Stimulated activated CD8-positive, alpha-beta memory T cell treated with anti-CD3 and anti-CD28 coated beads, Interleukin-7, amount 100 ng/mL, for 24 hours (primary cell): Measurements from ENCODE around the gene GPR156.
"Not testable (repeated sequence)": the region's sequence is repeated elsewhere in the genome, so short reads cannot be mapped to it uniquely, and the experiment has no call there.

Source experiments
- DNase-seq: peaks from one replicate; pipeline ENCODE4 v3.0.0-alpha.2; 2020; ENCODE audit warnings: low read depth

Gene GPR156

DNA sequence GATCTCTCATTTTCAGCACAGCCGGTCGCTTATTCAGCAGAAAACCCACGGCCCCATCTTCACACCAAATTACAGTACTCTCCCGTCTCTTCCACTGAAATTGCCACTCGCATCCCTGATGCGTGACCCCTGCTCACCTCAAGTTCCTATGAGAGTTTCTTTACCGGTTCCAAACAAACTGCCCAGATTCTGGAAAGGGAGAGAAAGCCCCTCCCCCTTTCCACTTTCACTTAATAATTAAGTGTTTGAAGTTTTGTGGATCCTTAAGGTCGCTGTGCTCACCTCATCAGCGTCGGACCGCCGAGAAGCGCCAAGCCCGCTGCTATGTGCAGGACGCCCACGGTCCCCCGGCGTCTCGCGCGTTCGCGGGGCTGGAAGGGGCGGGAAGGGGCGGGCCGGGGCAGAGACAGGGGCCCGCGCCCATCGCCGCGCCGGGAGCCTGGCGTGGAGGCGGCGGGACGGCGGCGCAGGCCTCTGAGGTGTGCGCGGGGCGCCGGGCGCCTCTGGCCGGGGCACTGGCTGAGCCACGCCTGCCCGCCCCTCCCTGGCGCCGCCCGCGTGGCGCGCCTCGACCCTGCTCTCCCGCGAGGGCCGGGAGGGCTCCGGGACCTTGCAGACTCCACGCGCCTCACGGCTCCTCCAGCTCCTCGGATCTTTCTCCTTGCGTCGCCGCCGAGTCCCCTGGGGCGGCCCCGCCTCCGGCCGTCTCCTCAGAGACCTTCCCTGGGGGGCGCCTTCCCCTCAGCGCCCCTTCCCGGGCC, at the start of gene GPR156:
Gene GPR156 (minus strand): TSS at position 476 of the 761 bp plus-strand sequence. CDS start 41,124 bp downstream, outside the sequence.
- DNase-seq, result no peak

GRCh38 chr3:120332646-120333045, 47.6 kb upstream of the GPR156 start:
- no peak for DNase-seq

- DNase-seq, result no peak
Observed at GRCh38 chr3:120331076-120331475, 46.1 kb upstream of the GPR156 start.

GRCh38 chr3:120326784-120327183, 41.8 kb upstream of the GPR156 start:
- no peak for DNase-seq

DNA sequence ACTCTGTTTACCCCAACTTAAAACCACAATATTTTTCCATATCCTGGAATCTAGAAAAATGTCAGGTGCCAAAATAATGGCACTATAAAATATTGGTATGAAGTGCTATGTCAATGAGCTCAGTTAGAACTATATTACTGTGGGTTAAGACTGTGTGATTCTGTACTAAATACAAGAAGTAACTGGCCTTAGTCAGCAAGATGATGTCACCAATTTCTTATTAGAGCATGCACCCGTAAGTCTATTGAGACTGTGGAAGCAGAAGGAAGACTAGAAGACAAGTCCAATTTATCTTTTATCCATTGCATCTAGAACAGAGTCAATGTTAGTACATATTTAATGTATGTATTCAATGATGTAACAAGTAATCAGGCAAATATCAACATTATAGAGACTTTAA, 39.2 kb upstream of the GPR156 start:
- no peak for DNase-seq

DNA sequence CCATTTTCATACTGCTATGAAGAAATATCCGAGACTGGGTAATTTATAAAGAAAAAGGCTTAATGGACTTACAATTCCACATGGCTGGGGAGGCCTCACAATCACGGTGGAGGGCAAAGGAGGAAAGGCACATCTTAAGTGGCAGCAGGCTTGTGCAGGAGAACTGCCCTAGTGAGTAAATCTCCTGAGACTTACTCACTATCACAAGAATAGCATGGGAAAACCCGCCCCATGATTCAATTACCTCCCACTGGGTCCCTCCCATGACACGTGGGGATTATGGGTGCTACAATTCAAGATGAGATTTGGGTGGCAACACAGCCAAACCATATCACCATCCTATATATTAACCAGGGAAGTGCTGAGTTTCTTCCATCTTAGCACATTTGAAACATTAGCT, 38.7 kb upstream of the GPR156 start:
- DNase-seq, result not testable (repeated sequence)

GRCh38 chr3:120311863-120312794, 27.1 kb upstream of the GPR156 start:
- no peak for DNase-seq

DNA sequence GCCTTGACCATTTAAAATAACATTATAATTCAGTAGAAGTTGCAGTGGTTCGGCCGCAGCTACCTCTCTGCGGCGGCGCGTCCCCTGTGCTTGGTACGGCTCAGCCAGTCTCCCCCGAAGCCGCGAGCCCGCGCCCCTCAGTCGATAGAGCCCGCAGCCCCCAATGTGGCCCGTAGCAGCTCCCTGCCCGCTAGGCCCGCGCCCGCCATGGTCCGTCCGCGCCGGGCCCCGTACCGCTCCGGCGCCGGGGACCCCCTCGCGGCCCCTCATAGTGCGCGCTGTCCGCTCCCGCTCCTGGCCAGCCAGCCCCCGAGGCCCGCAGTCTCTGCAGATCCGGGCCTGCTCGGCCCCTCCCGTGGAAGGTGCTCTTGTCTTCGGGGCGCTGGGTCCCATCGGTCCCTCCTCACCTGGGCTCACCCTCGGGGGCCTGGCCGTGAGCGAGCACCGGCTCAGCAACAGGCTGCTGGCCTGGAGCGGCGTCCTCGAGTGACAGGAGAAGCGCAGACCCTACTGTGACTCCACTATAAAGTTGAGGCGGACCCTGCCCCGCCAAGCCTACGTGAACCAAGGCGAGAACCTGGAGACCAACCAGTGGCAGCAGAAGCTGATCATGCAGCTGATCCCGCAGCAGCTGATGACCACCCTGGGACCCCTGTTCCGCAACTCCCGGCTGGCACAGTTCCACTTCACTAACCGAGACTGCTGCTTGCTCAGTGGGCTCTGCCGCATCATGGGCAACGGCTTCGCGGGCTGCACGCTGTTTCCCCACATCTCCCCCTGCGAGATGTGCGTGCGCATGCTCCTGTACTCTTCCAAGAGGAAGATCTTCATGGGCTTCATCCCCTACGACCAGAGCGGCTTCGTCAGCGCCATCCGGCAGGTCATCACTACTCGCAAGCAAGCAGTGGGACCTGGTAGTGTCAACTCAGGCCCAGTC, 21.8 kb upstream of the GPR156 start:
- DNase-seq, result no peak

DNA sequence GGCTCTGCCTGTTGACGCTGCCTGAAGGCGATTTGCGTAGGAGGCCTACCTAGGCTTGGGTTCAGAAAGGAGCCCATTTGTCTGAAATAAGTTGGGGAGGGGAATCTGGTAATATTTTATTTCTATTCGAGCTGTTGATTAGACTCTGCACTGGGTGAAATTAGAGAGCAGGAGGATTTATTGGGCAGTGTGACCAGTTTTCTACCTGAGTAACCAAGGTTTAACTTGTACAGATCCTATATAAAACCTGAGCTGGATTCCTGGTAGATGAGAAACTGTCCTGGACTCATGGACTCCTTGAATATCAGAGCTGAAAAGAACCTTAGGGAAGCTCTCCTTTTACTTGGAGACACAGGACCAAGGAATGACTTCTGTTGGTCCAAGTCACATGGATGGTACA, 19.6 kb upstream of the GPR156 start:
- DNase-seq, result no peak

DNA sequence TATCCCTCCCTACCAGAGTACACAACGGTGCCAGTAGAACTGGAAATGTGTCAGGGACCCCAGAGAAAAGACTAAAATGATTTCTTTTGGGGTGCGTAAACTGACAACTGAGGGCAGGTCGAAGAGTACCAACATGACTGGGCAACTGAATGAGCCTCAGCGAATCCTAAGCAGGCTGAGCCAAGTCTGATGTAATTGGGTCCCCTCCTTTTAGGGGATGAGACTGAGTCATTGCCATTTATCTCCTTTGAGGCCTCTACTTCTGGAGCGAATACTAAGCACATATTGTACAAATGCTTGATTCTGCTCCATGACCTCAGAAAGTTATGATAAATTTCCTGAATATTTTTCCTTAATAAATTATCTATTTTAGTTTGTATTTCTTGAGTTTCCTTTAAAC, 17.3 kb upstream of the GPR156 start:
- no peak for DNase-seq

DNA sequence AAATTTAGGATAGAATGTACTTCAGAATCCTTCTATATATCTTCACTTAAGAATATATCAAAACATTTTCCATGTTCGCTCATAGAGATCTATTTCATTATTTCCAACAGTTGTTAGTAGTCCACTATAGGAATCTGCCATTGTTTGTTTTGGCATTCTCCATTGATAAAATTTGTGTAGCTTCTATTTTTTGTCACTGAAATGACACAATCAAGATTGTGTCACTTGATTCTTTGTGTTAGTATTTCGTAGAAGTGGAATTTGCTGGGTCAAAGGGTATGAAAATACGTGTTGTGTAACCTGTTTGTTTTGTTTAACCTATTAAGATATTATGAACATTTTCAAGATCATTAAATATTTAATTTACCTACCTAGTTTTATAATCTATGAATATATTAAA, 15.9 kb upstream of the GPR156 start:
- DNase-seq, result no peak

- DNase-seq, result no peak
Observed at GRCh38 chr3:120299403-120299802, 14.4 kb upstream of the GPR156 start.

DNA sequence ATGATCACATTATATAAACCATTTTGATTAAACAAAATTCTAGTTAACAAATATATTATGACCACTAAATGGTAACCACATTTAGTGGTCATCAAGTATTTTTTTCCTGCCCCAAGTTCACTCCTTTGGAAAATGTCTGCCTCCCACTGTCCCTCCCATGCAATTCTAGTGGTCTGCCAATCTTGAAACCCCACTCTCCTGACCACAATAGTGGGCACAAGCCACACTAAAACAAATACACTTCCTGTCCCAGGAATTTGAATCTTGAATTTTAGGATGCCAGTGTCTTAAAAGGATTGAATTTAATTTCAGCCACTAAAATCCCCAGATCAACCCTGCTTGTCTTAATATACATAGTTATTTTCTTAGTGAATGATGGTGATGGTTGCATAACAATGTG, 14.0 kb upstream of the GPR156 start:
- DNase-seq, result no peak

DNA sequence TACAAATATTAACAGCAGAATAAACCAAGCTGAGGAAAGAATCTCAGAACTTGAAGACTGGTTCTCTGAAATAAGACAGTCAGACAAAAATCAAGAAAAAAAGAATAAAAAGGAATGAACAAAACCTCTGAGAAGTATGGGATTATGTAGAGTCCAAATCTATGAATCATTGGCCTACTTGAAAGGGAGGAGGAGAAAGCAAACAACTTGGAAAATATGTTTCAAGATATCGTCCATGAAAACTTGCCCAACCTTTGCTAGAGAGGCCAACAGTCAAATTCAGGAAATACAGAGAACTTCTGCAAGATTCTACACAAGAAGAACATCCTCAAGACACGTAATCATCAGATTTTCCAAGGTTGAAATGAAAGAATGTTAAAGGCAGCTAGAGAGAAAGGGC, 6.5 kb upstream of the GPR156 start:
- not testable (repeated sequence) for DNase-seq

- no peak for DNase-seq
Observed at GRCh38 chr3:120289636-120290035, 4.6 kb upstream of the GPR156 start.

DNA sequence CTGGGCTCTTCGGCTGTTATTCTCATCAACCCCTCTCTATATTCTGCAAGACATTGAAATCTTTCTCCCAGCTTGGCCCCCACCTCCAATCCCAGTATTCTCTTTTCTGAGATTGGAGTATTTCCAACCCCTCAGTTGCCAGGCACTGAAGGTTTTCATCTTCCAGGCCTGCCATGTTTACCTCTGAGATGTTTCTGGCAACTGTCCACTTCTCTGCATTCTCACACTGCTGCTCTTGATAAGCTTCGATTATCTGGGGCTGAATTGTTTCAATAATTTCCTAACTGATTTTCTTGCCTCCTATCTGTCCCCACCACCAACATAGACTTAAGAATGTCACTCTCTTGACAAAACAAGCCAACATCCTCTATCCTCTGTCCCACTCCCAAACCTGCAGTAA, 1.4 kb upstream of the GPR156 start:
- no peak for DNase-seq

- DNase-seq, result no peak
Observed at GRCh38 chr3:120285508-120285841, 453 bp upstream of the GPR156 start.

GRCh38 chr3:120281261-120281660, 3.8 kb downstream of the GPR156 start:
- no peak for DNase-seq

- DNase-seq, result no peak
Observed at GRCh38 chr3:120280566-120280965, 4.5 kb downstream of the GPR156 start.

DNA sequence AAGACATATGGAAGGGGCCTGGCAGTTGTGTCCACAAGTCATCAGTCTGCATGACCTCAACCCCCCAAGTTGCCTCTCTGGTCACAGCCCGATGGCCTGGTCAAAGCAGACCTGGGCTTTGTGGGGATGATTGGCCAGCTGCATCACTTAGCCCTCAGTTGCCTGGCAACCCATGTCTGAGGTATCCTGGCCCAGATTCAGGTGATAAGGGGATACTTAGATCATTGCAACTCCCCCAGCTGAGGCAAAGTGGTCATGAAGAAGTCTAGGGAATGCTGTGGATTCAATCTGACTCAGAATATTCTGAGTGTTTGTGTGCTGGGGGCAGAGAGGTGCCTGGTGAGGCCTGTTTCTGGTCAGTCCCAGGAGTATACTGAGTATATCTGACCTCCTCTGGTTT, 5.0 kb downstream of the GPR156 start:
- no peak for DNase-seq

DNA sequence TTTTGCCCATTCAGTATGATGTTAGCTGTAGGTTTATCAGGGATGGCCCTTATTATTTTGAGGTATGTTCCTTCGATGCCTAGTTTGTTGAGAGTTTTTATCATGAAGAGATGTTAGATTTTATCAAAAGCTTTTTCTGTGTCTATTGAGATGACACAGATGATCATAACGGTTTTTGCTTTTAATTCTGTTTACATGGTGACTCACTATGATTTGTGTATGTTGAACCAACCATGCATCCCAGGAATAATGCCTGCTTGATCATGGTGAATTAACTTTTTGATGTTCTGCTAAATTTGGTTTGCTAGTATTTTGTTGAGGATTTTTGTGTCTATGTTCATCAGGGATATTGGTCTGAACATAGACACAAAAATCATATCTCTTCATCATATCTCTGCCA, 8.3 kb downstream of the GPR156 start:
- no peak for DNase-seq

DNA sequence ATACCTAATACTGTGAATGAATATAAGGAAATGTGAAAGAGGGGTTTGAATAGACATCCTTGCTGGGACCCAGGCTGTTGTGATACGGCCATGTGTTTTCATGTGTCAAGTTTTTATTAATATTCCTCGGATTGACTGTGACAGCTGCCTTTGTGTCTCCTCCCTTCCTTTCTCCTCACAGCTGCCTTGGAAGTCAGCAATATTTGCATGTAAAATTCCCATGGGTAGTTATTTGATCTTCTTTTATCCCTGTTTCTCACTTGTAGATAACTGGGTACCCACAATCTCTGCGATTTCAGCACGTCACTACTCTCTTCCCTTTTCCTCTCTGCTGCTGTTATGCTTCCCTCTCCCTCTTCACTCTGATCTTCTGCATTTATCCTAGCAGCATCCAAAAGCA, 9.4 kb downstream of the GPR156 start:
- no peak for DNase-seq
